ENCODE results near the gene ACTL8.

DNA sequence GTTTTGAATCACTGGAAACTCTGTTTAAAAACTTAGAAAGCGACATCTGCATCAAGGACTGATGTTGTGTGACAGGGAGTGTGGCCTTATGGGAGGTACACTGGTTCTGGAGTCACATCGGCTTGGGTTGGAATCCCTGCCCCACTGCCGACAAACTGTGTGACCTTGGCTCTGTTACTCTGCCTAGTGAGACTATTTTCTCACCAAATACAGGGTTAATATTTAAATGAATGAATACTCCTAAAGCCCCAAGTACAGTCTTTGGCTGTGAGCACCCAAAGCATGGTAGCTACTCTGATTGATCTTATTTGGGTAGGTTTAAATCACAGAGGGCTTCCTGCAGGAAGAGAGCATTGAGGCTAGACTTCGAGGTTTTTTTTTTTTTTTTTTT, 102.0 kb downstream of the ACTL8 start:
- TF ChIP-seq, protein P1, sequence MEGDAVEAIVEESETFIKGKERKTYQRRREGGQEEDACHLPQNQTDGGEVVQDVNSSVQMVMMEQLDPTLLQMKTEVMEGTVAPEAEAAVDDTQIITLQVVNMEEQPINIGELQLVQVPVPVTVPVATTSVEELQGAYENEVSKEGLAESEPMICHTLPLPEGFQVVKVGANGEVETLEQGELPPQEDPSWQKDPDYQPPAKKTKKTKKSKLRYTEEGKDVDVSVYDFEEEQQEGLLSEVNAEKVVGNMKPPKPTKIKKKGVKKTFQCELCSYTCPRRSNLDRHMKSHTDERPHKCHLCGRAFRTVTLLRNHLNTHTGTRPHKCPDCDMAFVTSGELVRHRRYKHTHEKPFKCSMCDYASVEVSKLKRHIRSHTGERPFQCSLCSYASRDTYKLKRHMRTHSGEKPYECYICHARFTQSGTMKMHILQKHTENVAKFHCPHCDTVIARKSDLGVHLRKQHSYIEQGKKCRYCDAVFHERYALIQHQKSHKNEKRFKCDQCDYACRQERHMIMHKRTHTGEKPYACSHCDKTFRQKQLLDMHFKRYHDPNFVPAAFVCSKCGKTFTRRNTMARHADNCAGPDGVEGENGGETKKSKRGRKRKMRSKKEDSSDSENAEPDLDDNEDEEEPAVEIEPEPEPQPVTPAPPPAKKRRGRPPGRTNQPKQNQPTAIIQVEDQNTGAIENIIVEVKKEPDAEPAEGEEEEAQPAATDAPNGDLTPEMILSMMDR (IDR thresholded peaks at IDR 0.05): no peak
- no peak for TF ChIP-seq TCF7L2 (IDR thresholded peaks at IDR 0.05; ENCODE audit: low read depth, low read length)

Data from Panc1 (cell line).